ENCODE results near the gene SLC7A4.

DNA sequence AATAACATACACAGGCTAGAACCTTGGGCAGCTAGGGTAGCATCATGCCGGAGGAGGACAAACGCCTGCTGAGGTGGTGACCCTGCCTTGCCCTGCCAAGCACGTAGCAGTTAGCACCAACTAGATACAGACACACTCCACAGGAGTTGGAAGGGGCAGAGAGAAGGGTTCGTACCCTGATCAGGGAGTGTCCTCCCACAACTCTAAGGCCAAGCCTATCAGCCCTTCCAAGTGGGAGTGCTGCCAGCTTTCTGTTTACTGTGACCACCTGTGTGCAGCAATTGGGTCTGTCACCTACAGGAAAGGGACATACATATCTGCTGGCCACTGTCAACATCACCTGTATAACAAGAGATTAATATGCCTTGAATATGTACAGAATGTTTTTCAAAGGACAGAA is 28.6 kb downstream of the SLC7A4 start:
- TF ChIP-seq CTCF (IDR thresholded peaks at IDR 0.05): no peak
- TF ChIP-seq EZH2phosphoT487 (IDR thresholded peaks at IDR 0.05): no peak
- TF ChIP-seq EZH2 (IDR thresholded peaks at IDR 0.05): no peak

All from neural progenitor cell (in vitro differentiated cells).